Measurements from ENCODE around the gene COMT.

COMT gene

DNA sequence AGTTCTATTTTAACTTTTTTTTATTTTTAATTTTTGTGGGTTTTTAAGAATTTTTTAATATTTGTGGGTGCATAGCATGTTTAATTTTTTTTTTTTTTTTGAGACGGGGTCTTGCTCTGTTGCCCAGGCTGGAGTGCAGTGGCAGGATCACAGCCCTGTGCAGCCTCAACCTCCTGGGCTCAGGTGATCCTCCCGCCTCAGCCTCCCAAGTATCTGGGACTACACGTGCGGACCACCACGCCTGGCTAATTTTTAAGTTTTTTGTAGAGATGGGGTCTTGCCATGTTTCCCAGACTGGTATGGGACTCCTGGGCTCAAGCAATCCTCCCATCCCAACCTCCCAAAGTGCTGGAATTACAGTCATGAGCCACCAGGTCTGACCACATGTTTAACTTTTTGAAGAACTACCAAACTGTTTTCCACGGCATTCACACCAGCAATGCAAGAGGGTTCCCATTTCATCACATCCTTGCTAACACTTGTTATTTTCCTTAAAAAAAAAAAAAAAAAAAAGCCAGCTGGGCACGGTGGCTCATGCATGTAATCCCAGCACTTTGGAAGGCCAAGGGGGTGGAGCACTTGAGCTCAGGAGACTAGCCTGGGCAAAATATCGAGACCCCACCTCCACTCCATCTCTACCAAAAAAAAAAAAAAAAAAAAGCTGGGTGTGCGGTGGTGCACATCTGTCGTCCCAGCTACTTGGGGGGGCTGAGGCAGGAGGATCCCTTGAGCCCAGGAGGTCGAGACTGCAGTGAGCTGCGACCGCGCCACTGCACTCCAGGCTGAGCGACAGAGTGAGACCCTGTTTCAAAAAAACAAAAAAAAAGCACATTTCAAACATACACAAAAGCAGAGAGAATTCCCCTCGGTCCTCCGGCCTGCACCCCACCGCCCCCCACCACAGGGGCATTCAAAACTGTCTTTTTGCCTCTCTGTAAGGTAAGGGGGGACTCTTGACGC is 16.8 kb downstream of the COMT start:
- DNase-seq (ENCODE audit: low spot score): no peak

DNA sequence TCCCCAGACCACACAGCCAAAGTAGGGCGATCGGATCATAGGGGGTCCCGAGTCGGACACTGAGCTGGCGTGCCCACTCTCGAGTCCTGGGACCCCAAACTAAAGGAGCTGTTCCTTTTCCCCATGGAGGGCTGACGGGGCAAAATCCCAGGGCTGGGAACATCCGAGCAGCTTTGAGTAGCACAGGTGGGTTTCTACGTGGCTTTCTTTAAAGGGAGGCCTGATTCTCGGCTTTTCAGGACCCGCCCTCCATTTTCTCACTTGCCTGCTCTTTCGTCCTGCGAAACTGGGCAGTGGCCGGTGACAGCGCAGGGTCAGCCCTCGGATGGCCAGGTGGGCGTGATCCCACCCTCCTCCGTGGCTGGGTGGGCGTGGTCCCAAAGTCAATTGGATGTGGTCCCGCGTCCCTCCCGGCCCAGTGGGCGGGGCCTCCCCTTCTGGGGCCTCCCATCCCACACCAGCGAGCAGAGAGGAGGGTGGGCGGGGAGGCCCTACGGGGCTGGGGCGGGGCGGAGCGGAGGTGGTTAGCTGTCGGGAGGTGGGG is 17.5 kb downstream of the COMT start:
- DNase-seq (ENCODE audit: low spot score): peak; percentile 63

DNA sequence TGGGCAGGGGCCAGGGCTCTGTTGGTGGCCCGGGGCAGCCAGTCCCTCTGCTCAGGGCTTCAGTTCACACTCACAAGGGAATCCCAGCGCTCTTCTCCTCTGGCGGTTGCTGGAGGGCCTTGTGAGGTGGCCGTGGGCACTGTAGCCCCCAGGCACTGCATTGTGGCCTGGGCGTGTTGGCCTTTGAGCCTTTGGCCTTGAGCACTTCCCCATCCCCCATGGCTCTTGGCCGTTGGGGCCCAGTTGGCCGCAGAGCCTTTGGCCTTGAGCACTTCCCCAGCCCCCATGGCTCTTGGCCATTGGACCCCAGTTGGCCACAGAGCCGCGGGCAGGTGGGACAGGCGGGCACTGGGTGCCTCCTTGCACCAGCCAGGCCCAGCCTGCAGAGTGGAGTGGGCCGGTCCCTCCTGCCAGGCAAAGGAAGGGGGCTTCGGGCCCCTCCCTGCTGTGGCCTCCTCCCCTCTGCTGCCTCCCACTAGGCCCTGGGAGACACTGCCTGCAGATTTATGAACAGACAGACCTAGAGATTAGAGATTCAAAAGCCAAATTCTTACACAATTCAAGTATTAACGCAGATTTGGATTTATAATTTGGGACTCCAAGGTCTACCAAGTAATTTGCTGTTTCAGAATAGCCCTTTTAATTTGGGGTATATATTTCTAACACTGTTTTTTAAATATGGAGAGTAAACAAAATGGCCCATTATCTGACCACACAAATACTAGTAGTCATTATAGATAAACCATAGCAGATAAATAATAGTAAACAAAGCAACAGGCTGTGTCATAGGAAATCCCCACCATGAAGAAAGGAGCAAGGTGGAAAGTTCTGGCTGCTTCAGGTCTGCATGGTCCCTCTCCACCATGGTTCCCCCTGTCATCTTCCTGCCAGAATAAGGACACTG is 18.3 kb downstream of the COMT start:
- no peak for DNase-seq (ENCODE audit: low spot score)

DNA sequence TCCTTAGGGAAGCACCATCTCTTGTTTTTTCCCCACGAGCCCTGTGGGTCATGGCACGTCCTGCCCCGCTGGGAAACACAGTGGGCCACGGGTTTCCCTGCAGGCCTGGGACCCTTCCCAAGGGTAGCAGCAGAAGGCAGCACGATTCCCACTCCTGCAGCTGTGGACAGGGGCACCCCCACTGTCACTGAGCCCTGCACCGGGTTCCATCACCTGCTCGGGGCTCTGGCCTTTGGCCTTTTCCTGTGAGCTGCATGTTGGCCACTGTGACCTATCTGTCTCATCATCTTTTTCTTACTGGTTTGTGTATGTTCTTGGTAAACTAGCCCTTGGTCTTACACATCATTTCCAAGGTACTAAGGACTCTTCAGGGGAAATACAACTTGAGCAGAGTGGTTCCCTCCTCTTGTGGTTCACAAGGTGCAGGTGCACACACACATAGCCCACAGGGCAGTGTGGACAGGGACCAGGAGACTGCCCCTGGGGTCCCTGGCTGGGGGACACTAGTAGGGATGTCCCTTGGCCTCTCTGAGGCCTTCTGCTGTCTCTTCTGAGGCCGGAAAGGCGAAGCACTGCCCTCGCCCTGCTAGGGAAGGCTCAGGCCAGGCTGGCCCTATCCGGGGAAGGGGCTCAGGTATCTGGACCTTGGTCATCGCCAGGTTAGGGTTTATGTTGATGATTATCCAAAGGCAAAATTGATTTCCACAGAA is 19.1 kb downstream of the COMT start:
- DNase-seq (ENCODE audit: low spot score): no peak

DNA sequence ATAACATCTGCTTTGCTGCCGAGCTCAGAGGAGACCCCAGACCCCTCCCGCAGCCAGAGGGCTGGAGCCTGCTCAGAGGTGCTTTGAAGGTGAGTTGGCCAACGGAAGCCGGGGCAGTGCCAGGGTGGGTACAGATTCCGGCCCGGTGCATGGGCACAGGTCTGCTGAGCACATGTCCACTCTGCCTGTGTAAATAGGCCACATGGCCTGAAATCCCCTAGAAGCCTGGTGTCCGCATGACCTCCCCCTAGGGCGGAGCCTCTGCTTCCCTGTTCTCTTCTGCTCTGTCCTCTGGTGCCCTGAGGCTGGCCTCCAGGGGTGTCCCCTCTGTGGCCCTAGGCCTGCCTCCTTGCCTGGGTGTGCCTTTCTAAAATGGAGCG is 19.6 kb downstream of the COMT start:
- DNase-seq (ENCODE audit: low spot score): no peak

DNA sequence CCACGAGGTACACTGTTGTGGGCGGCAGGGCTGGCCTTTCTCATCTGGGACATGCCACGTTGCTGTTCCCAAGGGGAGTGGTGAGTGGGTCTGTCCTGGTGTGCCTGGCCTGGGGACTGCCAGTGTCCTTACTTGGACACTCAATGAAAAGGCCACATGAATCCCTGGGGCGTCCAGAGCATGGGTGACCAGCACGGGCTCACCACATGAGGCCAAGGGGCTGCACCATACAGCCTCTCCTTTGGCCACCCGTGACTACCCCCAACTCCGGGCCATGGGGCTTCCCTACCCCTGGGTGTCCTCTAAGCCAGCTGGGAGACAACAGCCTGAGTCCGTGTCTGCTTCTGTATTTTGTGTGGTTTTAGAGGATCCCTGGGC is 20.3 kb downstream of the COMT start:
- no peak for DNase-seq (ENCODE audit: low spot score)

DNA sequence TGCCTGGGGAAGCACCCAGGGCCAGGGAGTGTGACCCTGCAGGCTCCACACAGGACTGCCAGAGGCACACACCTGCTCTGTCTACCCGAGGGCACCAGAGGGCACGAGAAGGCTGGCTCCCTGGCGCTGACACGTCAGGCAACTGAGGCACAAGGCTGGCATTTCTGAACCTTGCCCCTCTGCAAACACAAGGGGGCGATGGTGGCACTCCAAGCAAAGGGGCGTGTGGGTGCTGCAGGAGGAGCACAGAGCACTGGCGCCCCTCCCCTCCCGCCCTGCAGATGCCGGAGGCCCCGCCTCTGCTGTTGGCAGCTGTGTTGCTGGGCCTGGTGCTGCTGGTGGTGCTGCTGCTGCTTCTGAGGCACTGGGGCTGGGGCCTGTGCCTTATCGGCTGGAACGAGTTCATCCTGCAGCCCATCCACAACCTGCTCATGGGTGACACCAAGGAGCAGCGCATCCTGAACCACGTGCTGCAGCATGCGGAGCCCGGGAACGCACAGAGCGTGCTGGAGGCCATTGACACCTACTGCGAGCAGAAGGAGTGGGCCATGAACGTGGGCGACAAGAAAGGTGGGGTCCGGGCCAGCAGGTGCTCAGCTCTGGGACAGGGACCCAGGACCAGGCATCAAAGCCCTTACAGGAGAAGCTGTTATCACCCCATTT is 20.8 kb downstream of the COMT start:
- peak; percentile 66 for DNase-seq (ENCODE audit: low spot score)

DNA sequence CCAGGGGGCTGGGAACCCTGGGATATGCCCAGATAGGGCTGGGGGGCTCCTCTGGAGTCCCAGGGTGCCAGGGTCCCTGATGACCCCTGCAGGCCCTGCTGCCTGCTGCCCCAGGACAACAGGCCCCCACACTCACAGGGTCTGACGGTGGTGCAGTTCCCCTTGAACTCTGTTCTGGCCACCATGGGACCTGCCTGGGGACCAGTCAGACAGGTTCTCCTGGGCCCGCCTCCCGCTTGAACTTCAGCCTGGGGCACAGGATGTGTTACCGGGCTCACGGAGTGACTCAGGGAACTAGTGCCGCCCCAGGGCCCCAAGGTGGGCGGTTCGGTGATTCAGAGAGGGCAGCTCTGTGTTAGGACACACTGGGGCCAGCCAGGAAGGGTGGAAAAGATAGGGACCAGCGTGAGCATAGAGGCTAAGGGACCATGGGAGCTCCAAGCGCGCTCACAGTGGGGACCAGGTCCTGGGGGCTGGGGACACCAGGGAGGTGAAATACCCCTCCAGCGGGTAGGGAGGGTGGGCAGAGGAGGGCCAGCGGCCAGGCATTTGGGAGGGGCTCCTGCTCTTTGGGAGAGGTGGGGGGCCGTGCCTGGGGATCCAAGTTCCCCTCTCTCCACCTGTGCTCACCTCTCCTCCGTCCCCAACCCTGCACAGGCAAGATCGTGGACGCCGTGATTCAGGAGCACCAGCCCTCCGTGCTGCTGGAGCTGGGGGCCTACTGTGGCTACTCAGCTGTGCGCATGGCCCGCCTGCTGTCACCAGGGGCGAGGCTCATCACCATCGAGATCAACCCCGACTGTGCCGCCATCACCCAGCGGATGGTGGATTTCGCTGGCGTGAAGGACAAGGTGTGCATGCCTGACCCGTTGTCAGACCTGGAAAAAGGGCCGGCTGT is 21.6 kb downstream of the COMT start:
- peak; percentile 64 for DNase-seq (ENCODE audit: low spot score)

DNA sequence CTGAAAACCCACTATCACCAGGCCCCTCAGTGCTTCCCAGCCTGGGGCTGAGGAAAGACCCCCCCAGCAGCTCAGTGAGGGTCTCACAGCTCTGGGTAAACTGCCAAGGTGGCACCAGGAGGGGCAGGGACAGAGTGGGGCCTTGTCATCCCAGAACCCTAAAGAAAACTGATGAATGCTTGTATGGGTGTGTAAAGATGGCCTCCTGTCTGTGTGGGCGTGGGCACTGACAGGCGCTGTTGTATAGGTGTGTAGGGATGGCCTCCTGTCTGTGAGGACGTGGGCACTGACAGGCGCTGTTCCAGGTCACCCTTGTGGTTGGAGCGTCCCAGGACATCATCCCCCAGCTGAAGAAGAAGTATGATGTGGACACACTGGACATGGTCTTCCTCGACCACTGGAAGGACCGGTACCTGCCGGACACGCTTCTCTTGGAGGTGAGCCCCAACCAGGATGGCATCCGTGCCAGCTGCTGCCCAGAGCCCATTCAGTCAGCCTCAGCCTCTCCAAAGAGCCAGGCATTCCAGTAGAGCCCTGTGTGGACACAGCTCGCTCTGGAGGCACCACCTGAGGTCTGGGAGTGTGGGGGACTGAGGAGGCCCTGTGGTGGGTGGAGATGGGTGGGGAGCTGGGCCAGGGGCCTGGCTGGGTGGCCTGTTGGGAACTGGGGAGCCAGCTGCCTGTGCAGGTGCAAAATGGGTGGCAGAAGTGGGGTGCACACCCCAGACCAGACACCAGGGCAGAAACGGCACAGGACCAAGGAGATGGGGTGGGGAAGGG is 22.5 kb downstream of the COMT start:
- DNase-seq (ENCODE audit: low spot score): no peak

DNA sequence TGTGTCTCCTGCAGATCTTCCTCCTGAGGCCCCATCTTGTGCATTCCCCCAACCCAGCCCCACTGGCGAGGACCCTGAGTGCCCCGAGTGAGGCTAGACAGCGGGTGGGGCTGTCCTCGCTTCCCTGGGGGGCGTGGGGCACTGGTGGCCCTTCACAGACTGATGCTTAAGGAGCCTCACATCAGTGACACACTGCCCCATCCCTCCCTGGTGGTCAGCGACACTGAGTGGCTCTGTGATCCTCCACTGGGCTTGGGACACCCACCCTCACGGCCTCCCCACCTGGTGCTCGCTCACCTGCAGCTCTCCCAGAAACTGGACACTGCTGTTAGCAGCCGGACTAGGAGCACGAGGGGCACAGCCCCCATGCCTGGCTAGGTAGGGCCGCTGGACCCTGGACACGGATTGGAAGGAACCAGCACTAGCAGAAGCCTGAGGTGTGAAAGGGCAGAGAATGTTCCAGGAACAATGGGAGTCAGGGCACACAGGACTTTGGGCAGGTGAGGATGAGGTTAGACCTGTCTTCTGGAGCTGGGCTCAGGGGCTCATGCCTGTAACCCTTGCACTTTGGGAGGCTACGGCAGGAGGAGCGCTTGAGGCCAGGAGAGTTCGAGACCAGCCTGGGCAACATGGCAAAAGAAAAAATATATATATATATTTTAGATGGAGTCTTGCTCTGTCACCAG is 23.3 kb downstream of the COMT start:
- no peak for DNase-seq (ENCODE audit: low spot score)

DNA sequence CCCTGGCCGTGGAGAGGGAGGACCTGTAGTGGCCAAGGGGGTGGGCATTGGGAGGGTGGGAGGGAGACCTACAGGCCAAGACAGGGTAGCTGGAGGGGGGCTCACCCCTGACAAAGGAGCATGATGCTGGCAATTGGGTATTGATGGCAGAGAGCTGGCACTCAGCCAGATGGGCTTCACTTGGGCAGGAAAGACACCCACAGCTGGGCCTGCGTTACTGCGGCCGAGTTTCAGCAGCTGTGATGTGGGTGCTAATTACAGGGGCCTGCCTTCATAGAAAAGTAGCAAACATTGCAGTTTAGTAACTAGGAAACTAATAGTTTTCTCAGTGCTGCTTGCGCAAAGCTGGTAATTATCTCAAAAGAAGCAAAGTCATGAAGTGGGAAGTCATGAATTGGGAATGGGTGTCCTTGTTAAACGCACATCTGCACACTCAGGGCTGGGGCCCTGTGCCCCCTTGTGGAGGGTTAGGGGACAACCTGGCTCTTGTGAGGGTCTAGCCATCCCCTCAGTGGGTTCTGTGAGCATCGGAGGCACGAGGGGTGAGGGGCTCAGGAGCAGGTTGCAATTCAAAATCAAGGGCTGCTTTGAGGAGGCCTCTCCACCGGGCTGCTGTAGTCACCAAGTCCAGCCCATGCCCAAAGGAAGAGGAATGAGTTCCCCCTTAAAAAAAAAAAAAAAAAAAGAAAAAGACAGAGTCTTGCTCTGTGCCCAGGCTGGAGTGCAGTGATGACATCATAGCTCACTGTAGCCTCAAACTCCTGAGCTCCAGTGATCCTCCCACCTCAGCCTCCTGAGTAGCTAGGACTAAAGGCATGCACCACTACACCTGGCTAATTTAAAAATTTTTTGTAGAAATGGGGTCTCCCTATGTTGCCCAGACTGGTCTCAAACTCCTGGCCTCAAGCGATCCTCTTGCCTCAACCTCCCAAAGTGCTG is 24.5 kb downstream of the COMT start:
- DNase-seq (ENCODE audit: low spot score): no peak

DNA sequence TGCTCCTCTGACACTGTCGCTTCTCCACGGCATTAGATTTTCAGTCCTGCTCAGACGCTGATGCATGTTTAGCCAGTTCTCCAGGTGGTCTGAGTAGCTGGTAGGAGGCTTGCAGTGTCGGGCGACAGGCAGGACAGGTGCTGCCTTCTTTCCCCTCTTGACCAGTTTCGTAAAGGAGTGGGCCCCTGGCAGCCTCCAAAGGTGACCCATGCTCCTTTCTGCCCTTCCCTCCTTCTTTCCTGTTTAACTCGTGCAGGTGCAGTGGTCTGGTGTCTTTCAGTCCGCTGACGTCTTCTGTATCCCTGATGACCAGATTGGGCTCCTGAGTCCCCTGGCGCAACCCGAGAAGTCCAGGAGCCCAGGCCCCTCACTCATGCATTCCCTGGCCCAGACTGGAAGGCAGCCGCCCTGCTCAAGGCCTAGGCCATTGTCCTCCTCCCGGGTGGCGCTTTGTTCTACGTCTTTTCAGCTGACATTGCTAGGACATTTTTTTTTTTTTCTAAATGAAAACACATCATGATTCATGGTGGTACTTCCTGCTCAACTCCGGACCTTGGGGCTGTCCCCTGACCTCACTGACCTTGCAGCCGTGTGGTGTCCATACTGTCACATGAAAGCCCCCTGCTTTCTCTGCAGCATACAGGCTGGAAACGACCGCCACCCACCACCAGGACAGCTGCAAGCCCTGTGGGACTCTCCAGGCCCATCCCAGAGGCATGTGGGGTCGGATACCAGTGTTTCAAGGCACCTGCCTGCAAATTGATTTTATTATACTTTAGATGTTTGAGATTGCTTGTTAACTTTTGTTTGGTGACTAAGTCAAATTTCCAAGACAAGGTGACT is 25.6 kb downstream of the COMT start:
- no peak for DNase-seq (ENCODE audit: low spot score)

DNA sequence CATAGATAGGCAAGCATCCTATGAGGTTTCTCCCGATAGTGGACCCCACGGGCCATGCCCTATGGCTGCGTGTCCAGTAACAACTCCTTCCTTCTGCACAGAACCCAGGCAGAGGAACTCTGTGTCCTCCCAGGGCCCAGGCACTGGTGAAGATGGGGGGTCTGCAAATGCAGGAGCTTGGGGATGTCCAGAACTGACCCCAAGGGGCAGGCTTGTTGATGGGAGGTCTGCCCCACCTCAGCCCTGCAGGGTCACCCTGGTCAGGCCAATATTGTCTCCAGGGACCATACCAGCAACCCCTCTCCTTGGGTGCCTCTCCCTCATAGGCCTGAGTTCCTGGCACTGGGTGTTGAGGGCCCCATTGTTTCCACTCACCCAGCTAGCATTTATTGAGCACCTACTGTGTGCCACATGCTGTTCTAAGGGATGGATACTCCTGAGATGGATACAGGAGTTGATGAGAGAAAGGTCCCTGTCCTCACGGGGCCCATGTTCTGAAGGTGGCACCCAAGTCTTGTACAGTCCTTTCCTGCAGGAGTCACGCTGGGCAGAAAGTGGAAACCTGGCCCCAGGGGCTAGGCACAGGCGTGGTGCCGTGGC is 26.4 kb downstream of the COMT start:
- DNase-seq (ENCODE audit: low spot score): no peak

DNA sequence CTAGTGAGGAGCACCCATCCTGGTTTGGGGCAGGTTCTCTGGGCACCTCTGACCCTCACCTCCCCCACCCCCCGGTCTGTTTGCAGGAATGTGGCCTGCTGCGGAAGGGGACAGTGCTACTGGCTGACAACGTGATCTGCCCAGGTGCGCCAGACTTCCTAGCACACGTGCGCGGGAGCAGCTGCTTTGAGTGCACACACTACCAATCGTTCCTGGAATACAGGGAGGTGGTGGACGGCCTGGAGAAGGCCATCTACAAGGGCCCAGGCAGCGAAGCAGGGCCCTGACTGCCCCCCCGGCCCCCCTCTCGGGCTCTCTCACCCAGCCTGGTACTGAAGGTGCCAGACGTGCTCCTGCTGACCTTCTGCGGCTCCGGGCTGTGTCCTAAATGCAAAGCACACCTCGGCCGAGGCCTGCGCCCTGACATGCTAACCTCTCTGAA is 26.9 kb downstream of the COMT start:
- no peak for DNase-seq (ENCODE audit: low spot score)

DNA sequence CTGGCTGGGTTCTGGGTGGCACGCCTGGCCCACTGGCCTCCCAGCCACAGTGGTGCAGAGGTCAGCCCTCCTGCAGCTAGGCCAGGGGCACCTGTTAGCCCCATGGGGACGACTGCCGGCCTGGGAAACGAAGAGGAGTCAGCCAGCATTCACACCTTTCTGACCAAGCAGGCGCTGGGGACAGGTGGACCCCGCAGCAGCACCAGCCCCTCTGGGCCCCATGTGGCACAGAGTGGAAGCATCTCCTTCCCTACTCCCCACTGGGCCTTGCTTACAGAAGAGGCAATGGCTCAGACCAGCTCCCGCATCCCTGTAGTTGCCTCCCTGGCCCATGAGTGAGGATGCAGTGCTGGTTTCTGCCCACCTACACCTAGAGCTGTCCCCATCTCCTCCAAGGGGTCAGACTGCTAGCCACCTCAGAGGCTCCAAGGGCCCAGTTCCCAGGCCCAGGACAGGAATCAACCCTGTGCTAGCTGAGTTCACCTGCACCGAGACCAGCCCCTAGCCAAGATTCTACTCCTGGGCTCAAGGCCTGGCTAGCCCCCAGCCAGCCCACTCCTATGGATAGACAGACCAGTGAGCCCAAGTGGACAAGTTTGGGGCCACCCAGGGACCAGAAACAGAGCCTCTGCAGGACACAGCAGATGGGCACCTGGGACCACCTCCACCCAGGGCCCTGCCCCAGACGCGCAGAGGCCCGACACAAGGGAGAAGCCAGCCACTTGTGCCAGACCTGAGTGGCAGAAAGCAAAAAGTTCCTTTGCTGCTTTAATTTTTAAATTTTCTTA is 27.8 kb downstream of the COMT start:
- no peak for DNase-seq (ENCODE audit: low spot score)

DNA sequence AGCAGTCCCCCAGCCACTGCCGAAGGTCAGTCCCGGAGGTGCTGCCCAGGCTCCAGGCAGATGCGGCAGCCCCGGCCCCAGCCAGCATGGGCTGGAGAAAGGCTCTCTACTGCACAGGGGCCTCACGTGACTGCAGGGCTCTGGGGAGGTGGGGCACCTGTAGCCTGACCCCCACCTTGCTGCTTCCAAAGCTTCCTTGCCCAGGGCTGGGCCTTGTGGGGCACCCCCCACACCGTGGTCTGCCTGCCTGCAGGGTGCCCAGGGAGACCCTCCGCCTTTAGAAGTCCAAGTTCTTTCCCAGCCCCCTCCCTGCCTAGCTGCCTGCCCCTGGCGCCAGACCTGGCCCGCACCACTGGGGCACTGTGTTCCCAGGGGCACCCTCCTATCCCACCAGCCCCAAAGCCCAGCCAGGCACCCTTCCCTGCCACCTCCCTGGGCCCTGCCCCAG is 28.5 kb downstream of the COMT start:
- no peak for DNase-seq (ENCODE audit: low spot score)
